Measurements from ENCODE around the gene CCDC179.

The CCDC179 gene

DNA sequence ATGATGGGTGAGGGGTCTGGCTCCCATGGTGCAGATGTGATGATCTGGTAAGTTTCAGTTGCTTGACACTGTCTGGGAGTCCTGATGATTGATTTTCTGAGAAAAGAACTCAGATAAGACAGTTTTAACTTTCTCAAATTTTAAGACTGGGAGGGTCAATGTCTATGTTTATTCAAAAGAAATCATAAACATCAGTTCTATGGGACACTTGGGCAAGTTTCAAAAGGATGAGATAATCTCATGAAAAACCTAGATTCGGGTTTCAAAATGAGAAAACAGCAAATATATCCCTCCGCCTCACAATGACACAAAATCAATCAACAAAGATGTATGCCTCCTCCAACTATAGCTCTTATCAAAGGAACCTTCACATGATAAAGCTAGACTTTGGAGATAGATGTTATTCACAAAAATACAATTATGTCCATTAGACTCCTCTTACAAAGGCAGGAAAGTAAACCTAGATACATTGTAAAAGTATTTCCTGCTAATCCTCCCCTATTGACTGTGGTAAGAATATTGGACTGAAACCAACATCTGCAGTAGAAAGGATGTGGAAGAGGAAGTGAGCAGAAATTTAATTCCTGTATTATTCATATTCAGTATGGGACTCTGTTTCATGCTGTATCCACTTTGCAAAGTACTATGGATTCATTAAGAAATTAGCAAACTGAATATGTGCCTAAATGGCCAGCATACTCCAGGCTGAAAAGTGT, 52.3 kb downstream of the CCDC179 start:
- TF ChIP-seq CSDC2 (CRISPR knock-in tag; IDR thresholded peaks at IDR 0.05) (no peak), PPARA (CRISPR knock-in tag; IDR thresholded peaks at IDR 0.05; ENCODE audit: borderline replicate concordance) (no peak), OSR1 (CRISPR knock-in tag; IDR thresholded peaks at IDR 0.05) (no peak), ZFP3 (CRISPR knock-in tag; IDR thresholded peaks at IDR 0.05) (no peak), ZNF8 (CRISPR knock-in tag; IDR thresholded peaks at IDR 0.05) (no peak)
- TF ChIP-seq, protein P1, sequence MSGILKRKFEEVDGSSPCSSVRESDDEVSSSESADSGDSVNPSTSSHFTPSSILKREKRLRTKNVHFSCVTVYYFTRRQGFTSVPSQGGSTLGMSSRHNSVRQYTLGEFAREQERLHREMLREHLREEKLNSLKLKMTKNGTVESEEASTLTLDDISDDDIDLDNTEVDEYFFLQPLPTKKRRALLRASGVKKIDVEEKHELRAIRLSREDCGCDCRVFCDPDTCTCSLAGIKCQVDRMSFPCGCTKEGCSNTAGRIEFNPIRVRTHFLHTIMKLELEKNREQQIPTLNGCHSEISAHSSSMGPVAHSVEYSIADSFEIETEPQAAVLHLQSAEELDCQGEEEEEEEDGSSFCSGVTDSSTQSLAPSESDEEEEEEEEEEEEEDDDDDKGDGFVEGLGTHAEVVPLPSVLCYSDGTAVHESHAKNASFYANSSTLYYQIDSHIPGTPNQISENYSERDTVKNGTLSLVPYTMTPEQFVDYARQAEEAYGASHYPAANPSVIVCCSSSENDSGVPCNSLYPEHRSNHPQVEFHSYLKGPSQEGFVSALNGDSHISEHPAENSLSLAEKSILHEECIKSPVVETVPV (CRISPR knock-in tag; IDR thresholded peaks at IDR 0.05): no peak
- no peak for ATAC-seq

DNA sequence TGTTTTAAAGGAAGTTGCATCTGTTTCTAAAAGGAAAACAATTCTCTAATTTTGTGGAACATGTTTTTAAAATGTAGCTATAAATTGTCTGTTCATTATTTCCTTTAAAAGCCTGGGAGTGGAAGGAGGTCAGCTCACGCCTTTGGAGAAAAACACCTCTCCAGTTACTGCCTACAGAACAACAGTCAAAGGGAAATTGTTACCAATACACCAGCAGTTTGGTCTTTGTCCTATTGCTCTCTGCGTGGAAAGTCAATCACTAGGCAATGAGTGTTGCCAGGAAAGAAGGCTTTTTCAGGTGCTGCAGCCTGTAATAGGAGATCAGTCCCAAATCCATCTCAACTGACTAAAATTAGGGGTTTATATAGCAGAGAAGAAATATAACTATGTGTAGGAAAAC, 52.9 kb downstream of the CCDC179 start:
- no peak for ATAC-seq
- TF ChIP-seq ZNF565 (CRISPR knock-in tag; conservative IDR thresholded peaks at IDR 0.05; ENCODE audit: low read depth) (no peak), ESRRG (CRISPR knock-in tag; IDR thresholded peaks at IDR 0.05) (no peak), ZFP30 (CRISPR knock-in tag; IDR thresholded peaks at IDR 0.05) (no peak), ARNTL (CRISPR knock-in tag; IDR thresholded peaks at IDR 0.05; ENCODE audit: borderline replicate concordance, low read depth) (no peak), ZC3H10 (CRISPR knock-in tag; IDR thresholded peaks at IDR 0.05) (no peak), ZNF8 (CRISPR knock-in tag; IDR thresholded peaks at IDR 0.05) (no peak), BACH2 (CRISPR knock-in tag; IDR thresholded peaks at IDR 0.05; ENCODE audit: borderline replicate concordance) (no peak), CSDC2 (CRISPR knock-in tag; IDR thresholded peaks at IDR 0.05) (no peak), OSR1 (CRISPR knock-in tag; IDR thresholded peaks at IDR 0.05) (no peak), ISL1 (CRISPR knock-in tag; IDR thresholded peaks at IDR 0.05) (no peak), TCF4 (CRISPR knock-in tag; IDR thresholded peaks at IDR 0.05; ENCODE audit: borderline replicate concordance) (no peak)
- TF ChIP-seq, protein P2, sequence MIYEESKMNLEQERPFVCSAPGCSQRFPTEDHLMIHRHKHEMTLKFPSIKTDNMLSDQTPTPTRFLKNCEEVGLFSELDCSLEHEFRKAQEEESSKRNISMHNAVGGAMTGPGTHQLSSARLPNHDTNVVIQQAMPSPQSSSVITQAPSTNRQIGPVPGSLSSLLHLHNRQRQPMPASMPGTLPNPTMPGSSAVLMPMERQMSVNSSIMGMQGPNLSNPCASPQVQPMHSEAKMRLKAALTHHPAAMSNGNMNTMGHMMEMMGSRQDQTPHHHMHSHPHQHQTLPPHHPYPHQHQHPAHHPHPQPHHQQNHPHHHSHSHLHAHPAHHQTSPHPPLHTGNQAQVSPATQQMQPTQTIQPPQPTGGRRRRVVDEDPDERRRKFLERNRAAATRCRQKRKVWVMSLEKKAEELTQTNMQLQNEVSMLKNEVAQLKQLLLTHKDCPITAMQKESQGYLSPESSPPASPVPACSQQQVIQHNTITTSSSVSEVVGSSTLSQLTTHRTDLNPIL (CRISPR knock-in tag; IDR thresholded peaks at IDR 0.05; ENCODE audit: low read depth): no peak
- TF ChIP-seq, protein P1 (CRISPR knock-in tag; IDR thresholded peaks at IDR 0.05): no peak

DNA sequence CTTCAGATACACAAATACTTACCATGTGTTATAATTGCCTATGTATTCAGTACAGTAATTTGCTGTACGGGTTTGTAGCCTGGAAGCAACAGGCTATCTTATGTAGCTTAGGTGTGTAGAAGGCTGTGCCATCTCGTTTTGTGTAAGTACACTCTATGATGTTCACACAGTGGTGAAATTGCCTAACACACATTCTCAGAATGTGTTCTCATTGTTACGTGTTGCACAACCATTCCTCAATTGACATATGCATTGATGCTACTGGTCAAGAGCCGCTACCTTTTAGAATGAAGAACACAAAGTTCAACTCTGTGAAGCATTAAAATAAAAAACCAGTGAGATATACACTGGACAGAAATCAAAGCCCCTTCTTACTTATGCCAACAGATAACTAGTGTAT, 57.4 kb downstream of the CCDC179 start:
- ATAC-seq: no peak
- TF ChIP-seq ZFP30 (CRISPR knock-in tag; IDR thresholded peaks at IDR 0.05) (no peak), ZFP3 (CRISPR knock-in tag; IDR thresholded peaks at IDR 0.05) (no peak), ZNF565 (CRISPR knock-in tag; conservative IDR thresholded peaks at IDR 0.05; ENCODE audit: low read depth) (no peak), SNAI2 (CRISPR knock-in tag; IDR thresholded peaks at IDR 0.05) (no peak), ESRRG (CRISPR knock-in tag; IDR thresholded peaks at IDR 0.05) (no peak)
- TF ChIP-seq, protein P3, sequence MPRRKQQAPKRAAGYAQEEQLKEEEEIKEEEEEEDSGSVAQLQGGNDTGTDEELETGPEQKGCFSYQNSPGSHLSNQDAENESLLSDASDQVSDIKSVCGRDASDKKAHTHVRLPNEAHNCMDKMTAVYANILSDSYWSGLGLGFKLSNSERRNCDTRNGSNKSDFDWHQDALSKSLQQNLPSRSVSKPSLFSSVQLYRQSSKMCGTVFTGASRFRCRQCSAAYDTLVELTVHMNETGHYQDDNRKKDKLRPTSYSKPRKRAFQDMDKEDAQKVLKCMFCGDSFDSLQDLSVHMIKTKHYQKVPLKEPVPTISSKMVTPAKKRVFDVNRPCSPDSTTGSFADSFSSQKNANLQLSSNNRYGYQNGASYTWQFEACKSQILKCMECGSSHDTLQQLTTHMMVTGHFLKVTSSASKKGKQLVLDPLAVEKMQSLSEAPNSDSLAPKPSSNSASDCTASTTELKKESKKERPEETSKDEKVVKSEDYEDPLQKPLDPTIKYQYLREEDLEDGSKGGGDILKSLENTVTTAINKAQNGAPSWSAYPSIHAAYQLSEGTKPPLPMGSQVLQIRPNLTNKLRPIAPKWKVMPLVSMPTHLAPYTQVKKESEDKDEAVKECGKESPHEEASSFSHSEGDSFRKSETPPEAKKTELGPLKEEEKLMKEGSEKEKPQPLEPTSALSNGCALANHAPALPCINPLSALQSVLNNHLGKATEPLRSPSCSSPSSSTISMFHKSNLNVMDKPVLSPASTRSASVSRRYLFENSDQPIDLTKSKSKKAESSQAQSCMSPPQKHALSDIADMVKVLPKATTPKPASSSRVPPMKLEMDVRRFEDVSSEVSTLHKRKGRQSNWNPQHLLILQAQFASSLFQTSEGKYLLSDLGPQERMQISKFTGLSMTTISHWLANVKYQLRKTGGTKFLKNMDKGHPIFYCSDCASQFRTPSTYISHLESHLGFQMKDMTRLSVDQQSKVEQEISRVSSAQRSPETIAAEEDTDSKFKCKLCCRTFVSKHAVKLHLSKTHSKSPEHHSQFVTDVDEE (CRISPR knock-in tag; IDR thresholded peaks at IDR 0.05): no peak
- TF ChIP-seq, protein P4, sequence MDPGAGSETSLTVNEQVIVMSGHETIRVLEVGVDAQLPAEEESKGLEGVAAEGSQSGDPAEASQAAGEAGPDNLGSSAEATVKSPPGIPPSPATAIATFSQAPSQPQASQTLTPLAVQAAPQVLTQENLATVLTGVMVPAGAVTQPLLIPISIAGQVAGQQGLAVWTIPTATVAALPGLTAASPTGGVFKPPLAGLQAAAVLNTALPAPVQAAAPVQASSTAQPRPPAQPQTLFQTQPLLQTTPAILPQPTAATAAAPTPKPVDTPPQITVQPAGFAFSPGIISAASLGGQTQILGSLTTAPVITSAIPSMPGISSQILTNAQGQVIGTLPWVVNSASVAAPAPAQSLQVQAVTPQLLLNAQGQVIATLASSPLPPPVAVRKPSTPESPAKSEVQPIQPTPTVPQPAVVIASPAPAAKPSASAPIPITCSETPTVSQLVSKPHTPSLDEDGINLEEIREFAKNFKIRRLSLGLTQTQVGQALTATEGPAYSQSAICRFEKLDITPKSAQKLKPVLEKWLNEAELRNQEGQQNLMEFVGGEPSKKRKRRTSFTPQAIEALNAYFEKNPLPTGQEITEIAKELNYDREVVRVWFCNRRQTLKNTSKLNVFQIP (CRISPR knock-in tag; IDR thresholded peaks at IDR 0.05; ENCODE audit: borderline replicate concordance, low read depth): no peak

DNA sequence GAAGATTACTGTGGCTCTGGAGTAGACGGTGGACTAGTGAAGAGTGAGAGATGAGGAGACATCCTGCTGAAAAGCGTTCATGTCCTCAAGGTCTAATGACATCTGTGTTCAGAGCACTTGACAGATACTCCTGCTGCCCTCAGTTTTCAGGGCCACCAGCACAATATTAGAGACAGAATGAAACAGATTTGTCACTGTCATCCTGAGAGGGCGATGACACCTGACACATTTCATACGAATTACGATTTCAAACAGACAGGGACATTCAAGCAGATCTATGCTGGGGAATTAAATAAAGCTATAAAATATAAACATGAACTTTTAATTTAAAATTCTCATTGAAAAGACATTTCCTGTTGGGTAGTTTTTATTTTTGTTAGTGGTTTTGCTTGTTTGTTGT, 59.8 kb downstream of the CCDC179 start:
- ATAC-seq: no peak
- TF ChIP-seq ESRRG (CRISPR knock-in tag; IDR thresholded peaks at IDR 0.05) (no peak), ZFP30 (CRISPR knock-in tag; IDR thresholded peaks at IDR 0.05) (no peak), ZC3H10 (CRISPR knock-in tag; IDR thresholded peaks at IDR 0.05) (no peak), PPARA (CRISPR knock-in tag; IDR thresholded peaks at IDR 0.05; ENCODE audit: borderline replicate concordance) (no peak), ZNF8 (CRISPR knock-in tag; IDR thresholded peaks at IDR 0.05) (no peak), ISL1 (CRISPR knock-in tag; IDR thresholded peaks at IDR 0.05) (no peak), GLIS3 (CRISPR knock-in tag; IDR thresholded peaks at IDR 0.05) (no peak)
- TF ChIP-seq, protein P5, sequence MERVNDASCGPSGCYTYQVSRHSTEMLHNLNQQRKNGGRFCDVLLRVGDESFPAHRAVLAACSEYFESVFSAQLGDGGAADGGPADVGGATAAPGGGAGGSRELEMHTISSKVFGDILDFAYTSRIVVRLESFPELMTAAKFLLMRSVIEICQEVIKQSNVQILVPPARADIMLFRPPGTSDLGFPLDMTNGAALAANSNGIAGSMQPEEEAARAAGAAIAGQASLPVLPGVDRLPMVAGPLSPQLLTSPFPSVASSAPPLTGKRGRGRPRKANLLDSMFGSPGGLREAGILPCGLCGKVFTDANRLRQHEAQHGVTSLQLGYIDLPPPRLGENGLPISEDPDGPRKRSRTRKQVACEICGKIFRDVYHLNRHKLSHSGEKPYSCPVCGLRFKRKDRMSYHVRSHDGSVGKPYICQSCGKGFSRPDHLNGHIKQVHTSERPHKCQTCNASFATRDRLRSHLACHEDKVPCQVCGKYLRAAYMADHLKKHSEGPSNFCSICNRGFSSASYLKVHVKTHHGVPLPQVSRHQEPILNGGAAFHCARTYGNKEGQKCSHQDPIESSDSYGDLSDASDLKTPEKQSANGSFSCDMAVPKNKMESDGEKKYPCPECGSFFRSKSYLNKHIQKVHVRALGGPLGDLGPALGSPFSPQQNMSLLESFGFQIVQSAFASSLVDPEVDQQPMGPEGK (CRISPR knock-in tag; IDR thresholded peaks at IDR 0.05; ENCODE audit: borderline replicate concordance): no peak
- TF ChIP-seq, protein P1 (CRISPR knock-in tag; IDR thresholded peaks at IDR 0.05): no peak
- TF ChIP-seq, protein P4 (CRISPR knock-in tag; IDR thresholded peaks at IDR 0.05; ENCODE audit: borderline replicate concordance, low read depth): no peak

All from SK-N-SH treated with all-trans-retinoic acid at 6 μM for 48 hours (cell line).